Measurements from ENCODE around the gene KRT34. TPM values are rescaled to one million over a fixed set of nuclear protein-coding genes. Genes with fewer than 3 reads are reported as not detected.
"Not testable (repeated sequence)": the region's sequence is repeated elsewhere in the genome, so short reads cannot be mapped to it uniquely, and the experiment has no call there.

Gene KRT34
- not detected for total RNA-seq

GRCh38 chr17:41381943-41382342 lies at the start of gene KRT34:
Gene KRT34, minus strand, starts transcription at chr17:41382306. Its CDS starts 60 bp downstream, at chr17:41382246.
- not testable (repeated sequence) for H3K4me3 ChIP-seq (ENCODE audit: low read length in 3 of 3); H3K9ac ChIP-seq (ENCODE audit: low read depth in 1 of 3, low read length in 3 of 3); H3K27ac ChIP-seq (ENCODE audit: low read depth, low read length); H3K27me3 ChIP-seq (ENCODE audit: control insufficient read depth in 3 of 3, insufficient read depth in 3 of 3, low read length in 3 of 3); H3K4me1 ChIP-seq (ENCODE audit: control insufficient read depth in 3 of 3, insufficient read depth in 3 of 3, low read length in 3 of 3); H3K9me3 ChIP-seq (ENCODE audit: control insufficient read depth in 3 of 3, low read length in 3 of 3); H3K36me3 ChIP-seq (ENCODE audit: control insufficient read depth in 3 of 3, insufficient read depth in 3 of 3, low read length in 3 of 3)

- not testable (repeated sequence) for H3K9me3 ChIP-seq (ENCODE audit: control insufficient read depth in 3 of 3, low read length in 3 of 3); H3K27me3 ChIP-seq (ENCODE audit: control insufficient read depth in 3 of 3, insufficient read depth in 3 of 3, low read length in 3 of 3); H3K9ac ChIP-seq (ENCODE audit: low read depth in 1 of 3, low read length in 3 of 3); H3K27ac ChIP-seq (ENCODE audit: low read depth, low read length); H3K36me3 ChIP-seq (ENCODE audit: control insufficient read depth in 3 of 3, insufficient read depth in 3 of 3, low read length in 3 of 3); H3K4me1 ChIP-seq (ENCODE audit: control insufficient read depth in 3 of 3, insufficient read depth in 3 of 3, low read length in 3 of 3); H3K4me3 ChIP-seq (ENCODE audit: low read length in 3 of 3)
Observed at GRCh38 chr17:41430376-41430775, 48.3 kb upstream of the KRT34 start.

- no peak overlapping the region for H3K27ac ChIP-seq (ENCODE audit: low read depth, low read length)
- H3K4me1 ChIP-seq (ENCODE audit: control insufficient read depth in 3 of 3, insufficient read depth in 3 of 3, low read length in 3 of 3): no peaks in the 10 kb centered on the region
- no peaks in the 10 kb centered on the region for H3K27me3 ChIP-seq (ENCODE audit: control insufficient read depth in 3 of 3, insufficient read depth in 3 of 3, low read length in 3 of 3)
Observed at GRCh38 chr17:41429667-41430066, 47.6 kb upstream of the KRT34 start.

GRCh38 chr17:41428591-41429291 lies 46.6 kb upstream of the KRT34 start:
- Histone ChIP-seq H3K4me3 (ENCODE audit: low read length in 3 of 3) (no peak overlapping the region), H3K4me1 (ENCODE audit: control insufficient read depth in 3 of 3, insufficient read depth in 3 of 3, low read length in 3 of 3) (no peaks in the 10 kb centered on the region), H3K27ac (ENCODE audit: low read depth, low read length) (no peak overlapping the region), H3K9ac (ENCODE audit: low read depth in 1 of 3, low read length in 3 of 3) (no peak overlapping the region), H3K36me3 (ENCODE audit: control insufficient read depth in 3 of 3, insufficient read depth in 3 of 3, low read length in 3 of 3) (no peaks in the 10 kb centered on the region), H3K9me3 (ENCODE audit: control insufficient read depth in 3 of 3, low read length in 3 of 3) (no peaks in the 10 kb centered on the region), H3K27me3 (ENCODE audit: control insufficient read depth in 3 of 3, insufficient read depth in 3 of 3, low read length in 3 of 3) (no peaks in the 10 kb centered on the region)

More at GRCh38 chr17:41429667-41430066, 47.6 kb upstream of the KRT34 start:
- Histone ChIP-seq H3K4me3 (ENCODE audit: low read length in 3 of 3) (no peak overlapping the region), H3K36me3 (ENCODE audit: control insufficient read depth in 3 of 3, insufficient read depth in 3 of 3, low read length in 3 of 3) (no peaks in the 10 kb centered on the region), H3K9ac (ENCODE audit: low read depth in 1 of 3, low read length in 3 of 3) (no peak overlapping the region), H3K9me3 (ENCODE audit: control insufficient read depth in 3 of 3, low read length in 3 of 3) (no peaks in the 10 kb centered on the region)

- H3K27ac ChIP-seq (ENCODE audit: low read depth, low read length): no peak within 1 kb of the TSS
- H3K9me3 ChIP-seq (ENCODE audit: control insufficient read depth in 3 of 3, low read length in 3 of 3): no peaks in the 10 kb centered on the region
- H3K27me3 ChIP-seq (ENCODE audit: control insufficient read depth in 3 of 3, insufficient read depth in 3 of 3, low read length in 3 of 3): no peaks in the 10 kb centered on the region
- no peak within 1 kb of the TSS for H3K4me3 ChIP-seq (ENCODE audit: low read length in 3 of 3)
- no peak within 1 kb of the TSS for H3K9ac ChIP-seq (ENCODE audit: low read depth in 1 of 3, low read length in 3 of 3)
- H3K36me3 ChIP-seq (ENCODE audit: control insufficient read depth in 3 of 3, insufficient read depth in 3 of 3, low read length in 3 of 3): no peaks in the 10 kb centered on the region
- H3K4me1 ChIP-seq (ENCODE audit: control insufficient read depth in 3 of 3, insufficient read depth in 3 of 3, low read length in 3 of 3): peaks cover 5 to 7% (median 5%) of the 10 kb centered on the region in 3 donors
Observed at GRCh38 chr17:41424111-41424635, 42.1 kb upstream of the KRT34 start, which contains the start of gene KRT37. Gene KRT37, minus strand, starts transcription at chr17:41424585. Its CDS starts 62 bp downstream, at chr17:41424523.

GRCh38 chr17:41422586-41422985 lies 40.5 kb upstream of the KRT34 start:
- H3K27ac ChIP-seq (ENCODE audit: low read depth, low read length): not testable (repeated sequence)

GRCh38 chr17:41421617-41422016 lies 39.5 kb upstream of the KRT34 start:
- H3K27ac ChIP-seq (ENCODE audit: low read depth, low read length): no peak overlapping the region
- peaks cover 5 to 14% (median 5%) of the 10 kb centered on the region in 3 donors for H3K4me1 ChIP-seq (ENCODE audit: control insufficient read depth in 3 of 3, insufficient read depth in 3 of 3, low read length in 3 of 3)
- H3K27me3 ChIP-seq (ENCODE audit: control insufficient read depth in 3 of 3, insufficient read depth in 3 of 3, low read length in 3 of 3): no peaks in the 10 kb centered on the region
- no peak overlapping the region for H3K4me3 ChIP-seq (ENCODE audit: low read length in 3 of 3)
- H3K36me3 ChIP-seq (ENCODE audit: control insufficient read depth in 3 of 3, insufficient read depth in 3 of 3, low read length in 3 of 3): no peaks in the 10 kb centered on the region
- no peak overlapping the region for H3K9ac ChIP-seq (ENCODE audit: low read depth in 1 of 3, low read length in 3 of 3)
- H3K9me3 ChIP-seq (ENCODE audit: control insufficient read depth in 3 of 3, low read length in 3 of 3): no peaks in the 10 kb centered on the region

More at GRCh38 chr17:41422586-41422985, 40.5 kb upstream of the KRT34 start:
- H3K9ac ChIP-seq (ENCODE audit: low read depth in 1 of 3, low read length in 3 of 3); H3K4me3 ChIP-seq (ENCODE audit: low read length in 3 of 3); H3K27me3 ChIP-seq (ENCODE audit: control insufficient read depth in 3 of 3, insufficient read depth in 3 of 3, low read length in 3 of 3); H3K9me3 ChIP-seq (ENCODE audit: control insufficient read depth in 3 of 3, low read length in 3 of 3); H3K36me3 ChIP-seq (ENCODE audit: control insufficient read depth in 3 of 3, insufficient read depth in 3 of 3, low read length in 3 of 3): not testable (repeated sequence)
- H3K4me1 ChIP-seq (ENCODE audit: control insufficient read depth in 3 of 3, insufficient read depth in 3 of 3, low read length in 3 of 3): peaks cover 5 to 12% (median 5%) of the 10 kb centered on the region in 3 donors

- no peaks in the 10 kb centered on the region for H3K9me3 ChIP-seq (ENCODE audit: control insufficient read depth in 3 of 3, low read length in 3 of 3)
- no peak overlapping the region for H3K4me3 ChIP-seq (ENCODE audit: low read length in 3 of 3)
- H3K4me1 ChIP-seq (ENCODE audit: control insufficient read depth in 3 of 3, insufficient read depth in 3 of 3, low read length in 3 of 3): peaks cover 8 to 19% (median 9%) of the 10 kb centered on the region in 3 donors
- no peak overlapping the region for H3K9ac ChIP-seq (ENCODE audit: low read depth in 1 of 3, low read length in 3 of 3)
- no peak overlapping the region for H3K27ac ChIP-seq (ENCODE audit: low read depth, low read length)
- no peaks in the 10 kb centered on the region for H3K27me3 ChIP-seq (ENCODE audit: control insufficient read depth in 3 of 3, insufficient read depth in 3 of 3, low read length in 3 of 3)
- no peaks in the 10 kb centered on the region for H3K36me3 ChIP-seq (ENCODE audit: control insufficient read depth in 3 of 3, insufficient read depth in 3 of 3, low read length in 3 of 3)
Observed at GRCh38 chr17:41421116-41421515, 39.0 kb upstream of the KRT34 start.

- no peaks in the 10 kb centered on the region for H3K9me3 ChIP-seq (ENCODE audit: control insufficient read depth in 3 of 3, low read length in 3 of 3)
- H3K27ac ChIP-seq (ENCODE audit: low read depth, low read length): no peak overlapping the region
- H3K36me3 ChIP-seq (ENCODE audit: control insufficient read depth in 3 of 3, insufficient read depth in 3 of 3, low read length in 3 of 3): no peaks in the 10 kb centered on the region
- H3K4me3 ChIP-seq (ENCODE audit: low read length in 3 of 3): no peak overlapping the region
- peaks cover 8 to 23% (median 9%) of the 10 kb centered on the region in 3 donors for H3K4me1 ChIP-seq (ENCODE audit: control insufficient read depth in 3 of 3, insufficient read depth in 3 of 3, low read length in 3 of 3)
- H3K9ac ChIP-seq (ENCODE audit: low read depth in 1 of 3, low read length in 3 of 3): no peak overlapping the region
- H3K27me3 ChIP-seq (ENCODE audit: control insufficient read depth in 3 of 3, insufficient read depth in 3 of 3, low read length in 3 of 3): no peaks in the 10 kb centered on the region
Observed at GRCh38 chr17:41420134-41420533, 38.0 kb upstream of the KRT34 start.

GRCh38 chr17:41419716-41420115 lies 37.6 kb upstream of the KRT34 start:
- Histone ChIP-seq H3K27me3 (ENCODE audit: control insufficient read depth in 3 of 3, insufficient read depth in 3 of 3, low read length in 3 of 3) (no peaks in the 10 kb centered on the region), H3K36me3 (ENCODE audit: control insufficient read depth in 3 of 3, insufficient read depth in 3 of 3, low read length in 3 of 3) (no peaks in the 10 kb centered on the region), H3K4me3 (ENCODE audit: low read length in 3 of 3) (no peak overlapping the region), H3K9me3 (ENCODE audit: control insufficient read depth in 3 of 3, low read length in 3 of 3) (no peaks in the 10 kb centered on the region), H3K9ac (ENCODE audit: low read depth in 1 of 3, low read length in 3 of 3) (peak overlapping the region in 1 of 3 donors; percentile 25), H3K4me1 (ENCODE audit: control insufficient read depth in 3 of 3, insufficient read depth in 3 of 3, low read length in 3 of 3) (peaks cover 8 to 25% (median 9%) of the 10 kb centered on the region in 3 donors), H3K27ac (ENCODE audit: low read depth, low read length) (no peak overlapping the region)

Data from skeletal muscle tissue (tissue), 4 donors.